ENCODE data around the gene SSH3. TPM values are rescaled to one million over a fixed set of nuclear protein-coding genes. Genes with fewer than 3 reads are reported as not detected.

Gene SSH3
- total RNA-seq, 1 donor from 2014 or later, result 30.4 TPM

DNA sequence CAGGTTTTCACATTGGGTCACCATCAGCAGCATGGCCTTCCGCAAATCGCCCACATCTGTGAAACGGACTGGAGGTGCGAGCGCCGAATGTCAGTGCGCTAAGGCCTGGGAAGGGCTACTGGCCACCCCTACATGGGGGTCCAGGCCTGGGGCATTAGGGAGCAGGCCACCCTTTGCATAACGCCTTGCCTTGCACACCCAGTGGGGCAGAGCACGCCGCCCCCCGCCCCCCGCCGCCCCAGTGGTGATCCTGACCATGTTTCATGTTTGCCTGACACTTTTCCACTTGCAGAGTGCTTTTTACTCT is 34.4 kb upstream of the SSH3 start:
- TF ChIP-seq CTCF (conservative IDR thresholded peaks at IDR 0.05; ENCODE audit: low read depth, low read length), result no peak
- no peak for DNase-seq (ENCODE audit: low read depth)

GRCh38 chr11:67269401-67270255 is 33.7 kb upstream of the SSH3 start:
- TF ChIP-seq CTCF (conservative IDR thresholded peaks at IDR 0.05; ENCODE audit: low read depth, low read length), result no peak
- no peak for DNase-seq (ENCODE audit: low read depth)
- H3K4me3 ChIP-seq (ENCODE audit: low read depth, low read length), result peak overlapping the region; percentile 46

More for the DNA sequence above, 34.4 kb upstream of the SSH3 start:
- H3K4me3 ChIP-seq (ENCODE audit: low read depth, low read length), result no peak overlapping the region

GRCh38 chr11:67270256-67271204 is 32.8 kb upstream of the SSH3 start:
- DNase-seq (ENCODE audit: low read depth), result peak; percentile 71
- H3K4me3 ChIP-seq (ENCODE audit: low read depth, low read length), result peak overlapping the region; percentile 46
- no peak for TF ChIP-seq CTCF (conservative IDR thresholded peaks at IDR 0.05; ENCODE audit: low read depth, low read length)

GRCh38 chr11:67271205-67271540 is 32.2 kb upstream of the SSH3 start:
- TF ChIP-seq CTCF (conservative IDR thresholded peaks at IDR 0.05; ENCODE audit: low read depth, low read length), result no peak
- H3K4me3 ChIP-seq (ENCODE audit: low read depth, low read length), result peak overlapping the region; percentile 46
- DNase-seq (ENCODE audit: low read depth), result no peak

GRCh38 chr11:67271541-67272284 is 31.6 kb upstream of the SSH3 start:
- no peak overlapping the region for H3K4me3 ChIP-seq (ENCODE audit: low read depth, low read length)
- TF ChIP-seq CTCF (conservative IDR thresholded peaks at IDR 0.05; ENCODE audit: low read depth, low read length), result no peak
- no peak for DNase-seq (ENCODE audit: low read depth)

DNA sequence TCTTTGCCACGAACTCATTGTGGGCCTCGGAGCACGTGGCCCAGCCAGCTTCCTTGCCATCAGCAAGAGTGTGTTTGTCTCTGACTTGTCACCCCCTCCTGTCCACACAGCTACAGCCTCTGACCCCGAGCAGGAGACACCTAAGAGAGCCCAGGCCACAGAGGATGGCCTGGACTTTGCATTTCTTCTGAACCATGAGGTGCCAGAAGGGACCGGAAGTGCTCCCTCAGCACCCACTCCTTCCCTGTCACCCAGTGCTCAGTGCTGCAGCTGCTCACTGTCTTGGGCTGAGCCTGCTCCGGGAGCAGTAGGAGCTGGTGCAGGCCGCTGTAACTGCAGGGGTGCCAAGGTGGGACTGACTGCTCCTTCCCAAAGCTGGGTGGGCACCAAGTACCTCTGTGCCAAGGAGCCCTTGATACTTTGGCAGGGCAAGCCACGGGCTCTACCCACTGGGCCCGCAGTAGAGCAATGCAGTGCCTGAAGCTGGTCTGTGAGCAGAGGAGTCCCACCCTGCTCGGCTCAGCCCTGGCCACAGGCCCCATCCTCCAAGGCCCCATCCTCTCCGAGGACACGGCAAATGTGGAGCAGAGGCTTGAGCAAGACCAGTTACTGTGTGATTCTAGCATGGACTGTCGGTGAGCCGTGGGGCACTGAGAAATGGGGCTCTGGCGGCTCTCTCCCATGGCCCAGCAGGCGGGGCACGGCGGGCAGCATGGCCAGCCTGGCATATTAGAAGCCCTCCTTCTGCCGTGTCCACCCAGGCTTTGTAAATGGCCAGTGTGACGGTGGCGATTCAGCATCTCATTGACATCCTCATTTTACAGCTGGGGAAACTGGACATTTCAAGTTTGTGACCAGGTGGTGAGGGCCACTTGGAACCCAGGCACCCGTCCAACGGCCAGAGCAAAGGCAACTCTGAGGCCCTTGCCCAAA is 30.7 kb upstream of the SSH3 start:
- no peak overlapping the region for H3K4me3 ChIP-seq (ENCODE audit: low read depth, low read length)
- DNase-seq (ENCODE audit: low read depth), result no peak
- TF ChIP-seq CTCF (conservative IDR thresholded peaks at IDR 0.05; ENCODE audit: low read depth, low read length), result no peak

Data from epithelial cell of proximal tubule (primary cell).